Activated CD4-positive, alpha-beta T cell treated with anti-CD3 and anti-CD28 coated beads for 36 hours (primary cell): ENCODE results near the gene BAX. TPM values are rescaled to one million over a fixed set of nuclear protein-coding genes. Genes with fewer than 3 reads are reported as not detected.
A peak's percentile ranks its signal among the peaks of the same experiment; 100 is the strongest.

Experiments
- ATAC-seq: fragments of 200-7000 bp; cut with Tn5 transposase; one replicate; pipeline ENCODE4 v1.10.0; 2021; ENCODE audit warnings: mild to moderate bottlenecking, moderate library complexity
- CTCF ChIA-PET: fragments of 350-600 bp; sonication (Branson Sonifier 250); formaldehyde crosslinking; loops from one replicate; lab custom pipeline; 2021; ENCODE audit warnings: antibody characterized with exemption; lab: Charles Lee
- POLR2A ChIA-PET: fragments of 350-600 bp; sonication (Branson Sonifier 250); formaldehyde crosslinking; loops from one replicate; lab custom pipeline; 2021; ENCODE audit warnings: antibody characterized with exemption, inconsistent platforms; lab: Charles Lee
- DNase-seq: peaks from one replicate; pipeline ENCODE4 v3.0.0-alpha.2; 2020
- H3K27ac Mint-ChIP-seq: one replicate; pipeline ENCODE4 v1.8.0; 2021; ENCODE audit warnings: mixed read lengths
- H3K27me3 Mint-ChIP-seq: one replicate; pipeline ENCODE4 v1.8.0; 2021; ENCODE audit warnings: mixed read lengths
- H3K36me3 Mint-ChIP-seq: one replicate; pipeline ENCODE4 v1.8.0; 2021; ENCODE audit warnings: low read depth, mixed read lengths
- H3K4me1 Mint-ChIP-seq: one replicate; pipeline ENCODE4 v1.8.0; 2021; ENCODE audit warnings: mixed read lengths
- H3K4me3 Mint-ChIP-seq: one replicate; pipeline ENCODE4 v1.8.0; 2021; ENCODE audit warnings: mild to moderate bottlenecking, moderate library complexity, mixed read lengths
- H3K9me3 Mint-ChIP-seq: one replicate; pipeline ENCODE4 v1.8.0; 2021; ENCODE audit warnings: low read depth, mixed read lengths
- intact Hi-C, 2 experiments: fragments of 100-400 bp; cut with DNase I in 1 of 2; cut with micrococcal nuclease in 1 of 2; formaldehyde crosslinking; loops; one replicate each; pipeline versions ENCODE4 v1.14.2 to v1.15.1; 2022 to 2024; cut with DNase I, micrococcal nuclease
- total RNA-seq, 2 experiments: library from RNA; stranded (reverse); gene quantifications; one replicate each; pipeline ENCODE4 v1.2.3, GENCODE V29; 2021

BAX gene
- total RNA-seq, 2 experiments from 2014 or later = 128 to 143 TPM

DNA sequence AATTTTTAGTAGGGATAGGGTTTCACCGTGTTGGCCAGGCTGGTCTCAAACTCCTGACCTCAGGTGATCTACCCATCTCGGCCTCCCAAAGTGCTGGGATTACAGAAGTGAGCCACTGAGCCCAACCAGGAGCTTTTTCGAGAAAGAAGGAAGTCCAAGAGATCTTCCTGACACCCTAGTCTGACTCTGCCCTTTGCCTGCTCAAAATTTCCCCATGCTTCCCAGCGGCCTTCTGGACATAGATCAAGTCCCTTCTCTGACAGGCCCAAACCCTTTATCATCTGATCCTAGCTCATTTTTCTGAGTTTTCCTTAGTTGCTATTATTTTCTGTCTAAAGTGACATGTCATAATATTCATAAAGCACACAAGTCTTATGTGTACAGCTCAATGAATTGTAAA lies 1.5 kb upstream of the BAX start:
- H3K27ac Mint-ChIP-seq = no peak overlapping the region
- ChIA-PET CTCF (interaction anchor here (0.7 to 2.3 kb wide), 5 partner anchors 9 to 111 kb away, joined by 3 to 6 read pairs (median 3); partner anchors contain the start of gene DHDH), POLR2A (no interaction called here)
- H3K36me3 Mint-ChIP-seq = peaks cover 24% of the 10 kb centered on the region
- no peak for ATAC-seq
- no peaks in the 10 kb centered on the region for H3K27me3 Mint-ChIP-seq
- intact Hi-C loops = no loop called here
- no peak overlapping the region for H3K4me3 Mint-ChIP-seq
- H3K9me3 Mint-ChIP-seq = no peaks in the 10 kb centered on the region
- DNase-seq = no peak
- H3K4me1 Mint-ChIP-seq = peaks cover 21% of the 10 kb centered on the region

DNA sequence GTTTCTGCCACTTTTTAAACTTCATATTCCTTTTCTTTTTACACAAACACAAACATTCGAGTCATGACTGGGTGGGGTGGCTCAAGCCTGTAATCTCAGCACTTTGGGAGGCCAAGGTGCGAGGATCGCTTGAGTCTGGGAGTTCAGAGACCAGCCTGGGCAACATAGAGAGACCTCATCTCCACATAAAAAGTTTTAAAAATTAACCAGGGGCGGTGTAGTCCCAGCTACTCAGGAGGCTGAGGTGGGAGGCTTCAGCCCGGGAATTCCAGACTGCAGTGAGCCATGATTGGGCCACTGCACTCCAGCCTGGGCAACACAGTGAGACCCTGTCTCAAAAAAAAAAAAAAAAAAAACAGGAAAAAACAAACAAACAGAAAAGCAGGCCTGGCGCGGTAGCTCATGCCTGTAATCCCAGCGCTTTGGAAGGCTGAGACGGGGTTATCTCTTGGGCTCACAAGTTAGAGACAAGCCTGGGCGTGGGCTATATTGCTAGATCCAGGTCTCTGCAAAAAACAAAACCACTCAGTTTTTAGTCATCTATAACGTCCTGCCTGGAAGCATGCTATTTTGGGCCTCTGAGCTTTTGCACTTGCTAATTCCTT lies 583 bp upstream of the BAX start:
- DNase-seq (no peak), ATAC-seq (no peak)
- peak overlapping the region; percentile 87 for H3K27ac Mint-ChIP-seq
- intact Hi-C loops = loop anchor here in 1 of 2 experiments (1.0 kb wide), 7 partner anchors 11 to 159 kb away; partner anchors contain the start of genes DHDH, FTL, GYS1 and NUCB1
- ChIA-PET CTCF (interaction anchor here (0.5 to 2.3 kb wide), 6 partner anchors 10 to 1357 kb away, joined by 3 to 6 read pairs (median 4); partner anchors contain the start of gene RUVBL2), POLR2A (interaction anchor here (0.8 to 1.9 kb wide), 4 partner anchors 10 to 54 kb away, joined by 3 to 12 read pairs (median 6); partner anchors contain the start of gene NUCB1)
- H3K9me3 Mint-ChIP-seq = no peaks in the 10 kb centered on the region
- peaks cover 31% of the 10 kb centered on the region for H3K36me3 Mint-ChIP-seq
- H3K4me3 Mint-ChIP-seq = peak overlapping the region; percentile 74
- H3K27me3 Mint-ChIP-seq = no peaks in the 10 kb centered on the region
- peaks cover 24% of the 10 kb centered on the region for H3K4me1 Mint-ChIP-seq

- no peaks in the 10 kb centered on the region for H3K27me3 Mint-ChIP-seq
- ATAC-seq (no peak), DNase-seq (no peak)
- intact Hi-C loops = no loop called here
- H3K4me1 Mint-ChIP-seq = peaks cover 28% of the 10 kb centered on the region
- peak overlapping the region; percentile 73 for H3K27ac Mint-ChIP-seq
- no peaks in the 10 kb centered on the region for H3K9me3 Mint-ChIP-seq
- H3K36me3 Mint-ChIP-seq = peaks cover 32% of the 10 kb centered on the region
- H3K4me3 Mint-ChIP-seq = peak overlapping the region; percentile 74
- ChIA-PET CTCF (interaction anchor here (1.5 to 1.7 kb wide), 2 partner anchors 9 to 38 kb away, joined by 3 to 4 read pairs; partner anchors contain the start of gene RUVBL2), POLR2A (interaction anchor here (1.9 kb wide), 2 partner anchors 9 to 23 kb away, joined by 7 to 12 read pairs; no protein-coding TSS in a partner anchor)
Observed at GRCh38 chr19:48955308-48955958, 758 bp downstream of the BAX start.

GRCh38 chr19:48958006-48958405 lies 3.3 kb downstream of the BAX start:
- H3K27ac Mint-ChIP-seq = no peak overlapping the region
- intact Hi-C loops = no loop called here
- H3K4me1 Mint-ChIP-seq = peaks cover 47% of the 10 kb centered on the region
- H3K36me3 Mint-ChIP-seq = peaks cover 43% of the 10 kb centered on the region
- H3K27me3 Mint-ChIP-seq = no peaks in the 10 kb centered on the region
- ATAC-seq (no peak), DNase-seq (no peak)
- no peaks in the 10 kb centered on the region for H3K9me3 Mint-ChIP-seq
- ChIA-PET CTCF (no interaction called here), POLR2A (interaction anchor here (0.6 kb wide), 2 partner anchors 41 to 57 kb away, joined by 3 to 6 read pairs; no protein-coding TSS in a partner anchor)
- H3K4me3 Mint-ChIP-seq = no peak overlapping the region

DNA sequence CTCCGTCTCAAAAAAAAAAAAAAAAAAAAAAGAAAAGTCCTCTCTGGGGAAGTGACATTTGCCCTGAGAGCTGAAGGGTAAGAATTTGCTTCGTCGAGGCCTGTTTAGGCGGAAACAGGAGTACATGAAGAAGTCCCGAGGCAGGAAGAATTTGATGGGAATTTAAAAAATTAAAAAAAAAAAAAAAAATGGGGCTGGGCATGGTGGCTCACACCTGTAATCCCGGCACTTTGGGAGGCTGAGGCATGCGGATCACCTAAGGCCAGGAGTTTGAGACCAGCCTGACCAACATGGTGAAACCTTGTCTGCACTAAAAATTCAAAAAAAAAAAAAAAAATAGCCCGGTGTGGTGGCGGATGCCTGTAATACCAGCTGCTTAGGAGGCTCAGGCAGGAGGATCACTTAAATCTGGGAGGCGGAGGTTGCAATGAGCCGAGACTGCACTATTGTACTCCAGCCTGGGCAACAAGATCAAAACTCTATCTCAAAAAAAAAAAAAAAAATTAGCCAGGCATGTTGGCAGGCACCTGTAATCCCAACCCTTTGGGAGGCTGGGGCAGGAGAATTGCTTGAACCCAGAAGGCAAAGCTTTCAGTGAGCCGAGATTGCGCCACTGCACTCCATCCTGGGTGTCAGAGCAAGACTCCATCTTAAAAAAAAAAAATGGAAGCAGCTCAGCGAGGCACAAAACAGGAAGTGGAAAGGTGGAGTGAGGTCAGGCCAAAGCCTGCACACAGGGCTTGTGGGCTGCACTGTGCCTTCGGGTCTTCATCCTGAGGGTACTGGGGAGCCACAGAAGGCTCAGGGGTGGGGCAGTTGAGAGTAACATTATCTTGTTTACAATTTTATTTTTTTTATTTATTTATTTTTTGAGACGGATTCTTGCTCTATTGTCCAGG lies 4.9 kb downstream of the BAX start:
- ATAC-seq = no peak
- no peak overlapping the region for H3K27ac Mint-ChIP-seq
- ChIA-PET POLR2A (interaction anchor here (0.6 kb wide), 1 partner anchor 626 kb away, joined by 4 read pairs; no protein-coding TSS in a partner anchor), CTCF (no interaction called here)
- peaks cover 59% of the 10 kb centered on the region for H3K4me1 Mint-ChIP-seq
- peaks cover 47% of the 10 kb centered on the region for H3K36me3 Mint-ChIP-seq
- no peak overlapping the region for H3K4me3 Mint-ChIP-seq
- no peaks in the 10 kb centered on the region for H3K9me3 Mint-ChIP-seq
- DNase-seq = no peak
- H3K27me3 Mint-ChIP-seq = no peaks in the 10 kb centered on the region
- intact Hi-C loops = loop anchor here in 1 of 2 experiments (10.0 kb wide), 2 partner anchors 325 to 465 kb away; partner anchors contain the start of gene DBP

GRCh38 chr19:48961051-48961649 lies 6.5 kb downstream of the BAX start:
- H3K27ac Mint-ChIP-seq = no peak overlapping the region
- intact Hi-C loops = loop anchor here in 1 of 2 experiments (10.0 kb wide), 2 partner anchors 326 to 466 kb away; partner anchors contain the start of gene DBP
- no peaks in the 10 kb centered on the region for H3K27me3 Mint-ChIP-seq
- ChIA-PET POLR2A (interaction anchor here (0.5 kb wide), 1 partner anchor 323 kb away, joined by 5 read pairs; no protein-coding TSS in a partner anchor), CTCF (interaction anchor here (1.1 kb wide), 1 partner anchor 32 kb away, joined by 3 read pairs; no protein-coding TSS in a partner anchor)
- peaks cover 56% of the 10 kb centered on the region for H3K4me1 Mint-ChIP-seq
- H3K36me3 Mint-ChIP-seq = peaks cover 48% of the 10 kb centered on the region
- ATAC-seq (no peak), DNase-seq (peak; percentile 46)
- no peaks in the 10 kb centered on the region for H3K9me3 Mint-ChIP-seq
- no peak overlapping the region for H3K4me3 Mint-ChIP-seq

DNA sequence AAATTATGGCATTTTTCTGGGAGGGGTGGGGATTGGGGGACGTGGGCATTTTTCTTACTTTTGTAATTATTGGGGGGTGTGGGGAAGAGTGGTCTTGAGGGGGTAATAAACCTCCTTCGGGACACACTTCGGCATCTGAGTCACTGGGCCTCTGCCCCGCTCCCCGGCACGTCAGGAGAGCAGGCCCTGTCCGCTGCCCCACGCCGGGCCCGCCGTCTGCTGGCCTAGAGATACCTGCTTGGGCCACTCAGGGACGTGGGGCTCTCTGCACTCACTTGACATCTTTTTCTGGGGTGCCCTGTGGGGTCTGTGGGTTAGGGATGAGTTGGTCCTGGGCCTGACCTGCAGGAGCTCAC lies 7.0 kb downstream of the BAX start:
- ATAC-seq (no peak), DNase-seq (no peak)
- POLR2A ChIA-PET = interaction anchor here (0.8 kb wide), 1 partner anchor 36 kb away, joined by 3 read pairs; no protein-coding TSS in a partner anchor
- Mint-ChIP-seq H3K4me3 (peak overlapping the region; percentile 86), H3K27ac (peak overlapping the region; percentile 90), H3K9me3 (peaks cover 3% of the 10 kb centered on the region), H3K4me1 (peaks cover 58% of the 10 kb centered on the region), H3K36me3 (peaks cover 50% of the 10 kb centered on the region), H3K27me3 (no peaks in the 10 kb centered on the region)
- intact Hi-C loops = loop anchor here in 1 of 2 experiments (10.0 kb wide), 2 partner anchors 327 to 467 kb away; partner anchors contain the start of gene DBP
- CTCF ChIA-PET = interaction anchor here (1.1 kb wide), 1 partner anchor 31 kb away, joined by 3 read pairs; no protein-coding TSS in a partner anchor

DNA sequence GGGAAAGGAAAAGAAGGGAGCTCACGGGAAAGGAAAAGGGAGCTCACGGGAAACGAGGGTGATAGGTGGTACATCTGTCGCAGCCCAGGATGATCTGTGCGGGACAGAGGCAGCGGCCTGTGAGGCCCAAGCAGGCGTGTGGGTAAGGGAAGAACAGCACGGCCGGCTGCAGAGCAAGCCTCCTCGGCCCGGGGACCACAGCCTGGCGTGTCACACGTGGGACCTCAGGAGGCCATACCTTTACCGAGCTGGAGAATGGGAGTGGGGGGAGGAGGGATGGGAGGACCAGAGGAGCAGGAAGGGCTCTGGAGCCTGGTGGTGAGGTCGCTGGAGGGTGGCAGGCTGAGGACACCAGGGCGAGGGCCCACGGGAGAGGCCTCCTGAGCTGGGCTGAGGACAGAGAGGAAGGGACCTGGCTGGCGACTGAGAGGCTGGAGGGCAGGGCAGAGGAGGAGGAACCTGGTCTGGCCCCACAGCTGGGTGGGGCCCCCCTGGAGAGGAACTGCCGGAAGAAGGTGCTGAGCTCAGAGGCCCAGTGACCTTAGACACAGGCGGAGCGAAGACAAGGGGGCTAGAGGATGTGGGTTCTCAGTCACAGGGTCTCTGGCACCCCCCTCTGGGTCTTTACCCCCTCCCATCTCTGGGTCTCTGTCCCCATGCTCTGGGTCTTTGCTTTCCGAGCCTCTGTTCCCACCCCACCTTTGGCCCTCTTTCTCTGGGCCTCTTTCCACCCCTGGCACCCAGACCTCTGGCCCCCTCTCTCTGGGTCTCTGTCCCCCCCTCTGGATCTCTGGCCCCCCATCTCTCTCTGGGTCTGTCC lies 7.6 kb downstream of the BAX start:
- H3K4me3 Mint-ChIP-seq = peak overlapping the region; percentile 86
- peak; percentile 63 for DNase-seq
- H3K27ac Mint-ChIP-seq = peak overlapping the region; percentile 90
- peaks cover 52% of the 10 kb centered on the region for H3K36me3 Mint-ChIP-seq
- intact Hi-C loops = loop anchor here in 1 of 2 experiments (10.0 kb wide), 2 partner anchors 327 to 467 kb away; partner anchors contain the start of gene DBP
- peak; percentile 7 for ATAC-seq
- ChIA-PET POLR2A (interaction anchor here (0.6 to 1.0 kb wide), 3 partner anchors 8 to 45 kb away, joined by 3 to 4 read pairs (median 3); no protein-coding TSS in a partner anchor), CTCF (interaction anchor here (0.6 to 1.1 kb wide), 2 partner anchors 18 to 31 kb away, joined by 3 read pairs; no protein-coding TSS in a partner anchor)
- H3K9me3 Mint-ChIP-seq = peaks cover 3% of the 10 kb centered on the region
- peaks cover 60% of the 10 kb centered on the region for H3K4me1 Mint-ChIP-seq
- H3K27me3 Mint-ChIP-seq = no peaks in the 10 kb centered on the region

DNA sequence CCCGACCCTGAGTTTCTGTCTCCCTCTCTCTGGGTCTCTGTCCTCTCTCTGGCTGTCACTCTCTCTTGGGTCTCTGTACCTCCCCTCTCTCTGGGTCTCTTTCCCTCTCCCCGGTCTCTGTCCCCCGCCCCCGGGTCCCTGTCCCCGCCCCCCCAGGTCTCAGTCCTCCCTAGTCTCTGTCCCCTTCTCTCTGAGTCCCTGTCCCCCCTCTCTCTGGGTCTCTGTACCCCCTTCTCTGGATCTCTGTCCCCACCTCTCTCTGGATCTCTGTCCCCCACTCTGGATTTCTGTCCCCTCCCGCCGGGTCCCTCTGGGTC lies 8.1 kb downstream of the BAX start:
- Mint-ChIP-seq H3K4me1 (peaks cover 61% of the 10 kb centered on the region), H3K36me3 (peaks cover 52% of the 10 kb centered on the region), H3K4me3 (peak overlapping the region; percentile 86), H3K27ac (peak overlapping the region; percentile 90), H3K9me3 (peaks cover 3% of the 10 kb centered on the region), H3K27me3 (no peaks in the 10 kb centered on the region)
- ChIA-PET POLR2A (interaction anchor here (1.0 kb wide), 1 partner anchor 8 kb away, joined by 4 read pairs; no protein-coding TSS in a partner anchor), CTCF (no interaction called here)
- DNase-seq = peak; percentile 37
- ATAC-seq = no peak
- intact Hi-C loops = loop anchor here in 1 of 2 experiments (10.0 kb wide), 2 partner anchors 328 to 468 kb away; partner anchors contain the start of gene DBP
